ENCODE results near the gene CLCN7. TPM values are rescaled to one million over a fixed set of nuclear protein-coding genes. Genes with fewer than 3 reads are reported as not detected.

The CLCN7 gene
- total RNA-seq, 4 donors from 2014 or later, result 57.6 to 171 (median 95.0) TPM

- in situ Hi-C loops (cut with MboI; ENCODE audit: low pct_ligation_motif_present in 1 of 4, low pct_unique_long_range_greater_than_20kb in 1 of 4, low sequenced_read_pairs in 3 of 4), result no loop called here
- no peaks in the 10 kb centered on the region for H3K27me3 ChIP-seq
- H3K36me3 ChIP-seq, result peaks cover 0 to 44% (median 16%) of the 10 kb centered on the region in 4 donors
- no peaks in the 10 kb centered on the region for H3K4me1 ChIP-seq
- TF ChIP-seq POLR2A (IDR thresholded peaks at IDR 0.05) (no peak), EP300 (IDR thresholded peaks at IDR 0.05; ENCODE audit: low read depth) (no peak), POLR2AphosphoS5 (IDR thresholded peaks at IDR 0.05) (no peak), CTCF (IDR thresholded peaks at IDR 0.05) (no peak)
- 92 to 100% methylated on average over 2 to 17 of the region's 21 CpGs for WGBS, 2 donors (ENCODE audit: low coverage in 1 of 2)
- intact Hi-C loops (cut with DNase I; ENCODE audit: low total_unique reads), result no loop called here
- no peak overlapping the region for H3K27ac ChIP-seq
- H3K4me3 ChIP-seq, result no peak overlapping the region
- no peaks in the 10 kb centered on the region for H3K9me3 ChIP-seq
- DNase-seq, result no peak
Measured at GRCh38 chr16:1397779-1398178, 77.0 kb downstream of the CLCN7 start.

GRCh38 chr16:1395444-1396031 lies 79.3 kb downstream of the CLCN7 start:
- Histone ChIP-seq H3K36me3 (peaks cover 0 to 28% (median 10%) of the 10 kb centered on the region in 4 donors), H3K4me3 (no peak overlapping the region), H3K9me3 (no peaks in the 10 kb centered on the region), H3K4me1 (no peaks in the 10 kb centered on the region), H3K27ac (no peak overlapping the region), H3K27me3 (no peaks in the 10 kb centered on the region)
- TF ChIP-seq POLR2AphosphoS5 (IDR thresholded peaks at IDR 0.05) (no peak), POLR2A (IDR thresholded peaks at IDR 0.05) (no peak), CTCF (IDR thresholded peaks at IDR 0.05) (no peak), EP300 (IDR thresholded peaks at IDR 0.05; ENCODE audit: low read depth) (no peak)
- intact Hi-C loops (cut with DNase I; ENCODE audit: low total_unique reads) (no loop called here), in situ Hi-C loops (cut with MboI; ENCODE audit: low pct_ligation_motif_present in 1 of 4, low pct_unique_long_range_greater_than_20kb in 1 of 4, low sequenced_read_pairs in 3 of 4) (no loop called here)
- no peak for DNase-seq
- 77 to 83% methylated on average over 1 to 19 of the region's 22 CpGs for WGBS, 2 donors (ENCODE audit: low coverage in 1 of 2)

Other genes with a start within 250 kb of the CLCN7 start
- 10 to 100 TPM in 3 of 4 donors, not detected in 1; 20.9 to 41.0 (median 24.0) TPM for gene TPSG1, start 249.8 kb downstream of the CLCN7 start, total RNA-seq
- gene TPSB2, start 244.8 kb downstream of the CLCN7 start, total RNA-seq, result 10 to 100 TPM; 12.5 to 35.2 (median 24.8) TPM
- 10 to 100 TPM in 3 of 4 donors, 1 to 10 TPM in 1; 9.4 to 33.7 (median 23.8) TPM for gene TPSAB1, start 234.3 kb downstream of the CLCN7 start, total RNA-seq
- 10 to 100 TPM in 1 of 4 donors, 1 to 10 TPM in 2, not detected in 1; 4.6 to 12.0 (median 7.8) TPM for gene TPSD1, start 219.0 kb downstream of the CLCN7 start, total RNA-seq
- 100 to 1,000 TPM in 1 of 4 donors, 10 to 100 TPM in 3; 55.4 to 110 (median 58.5) TPM for gene UBE2I, start 165.4 kb downstream of the CLCN7 start, total RNA-seq
- gene BAIAP3, start 141.4 kb downstream of the CLCN7 start, total RNA-seq, result 100 to 1,000 TPM in 1 of 4 donors, 10 to 100 TPM in 1, 1 to 10 TPM in 2; 7.3 to 190 (median 11.4) TPM
- gene TSR3, start 123.2 kb downstream of the CLCN7 start, total RNA-seq, result 100 to 1,000 TPM in 1 of 4 donors, 10 to 100 TPM in 3; 56.4 to 135 (median 75.3) TPM
- 100 to 1,000 TPM in 1 of 4 donors, 10 to 100 TPM in 3; 53.8 to 130 (median 79.1) TPM for gene GNPTG, start 123.1 kb downstream of the CLCN7 start, total RNA-seq
- gene UNKL, start 60.3 kb downstream of the CLCN7 start, total RNA-seq, result 10 to 100 TPM; 15.2 to 86.4 (median 24.2) TPM
- gene UQCC4, start 54.3 kb downstream of the CLCN7 start, total RNA-seq, result 10 to 100 TPM in 2 of 4 donors, 1 to 10 TPM in 1, not detected in 1; 1.2 to 13.2 (median 13.2) TPM
- gene PERCC1, start 44.0 kb downstream of the CLCN7 start, total RNA-seq, result 1 to 10 TPM in 1 of 4 donors, not detected in 3; 1.2 TPM
- under 1 TPM in 2 of 4 donors, not detected in 2; 0.16 to 0.41 TPM for gene CCDC154, start 30.5 kb downstream of the CLCN7 start, total RNA-seq
- not detected for gene PTX4, start 13.9 kb upstream of the CLCN7 start, total RNA-seq
- gene TELO2, start 18.3 kb upstream of the CLCN7 start, total RNA-seq, result 10 to 100 TPM; 22.2 to 98.1 (median 49.6) TPM
- 10 to 100 TPM in 3 of 4 donors, 1 to 10 TPM in 1; 9.4 to 22.5 (median 13.3) TPM for gene TMEM204, start 58.6 kb upstream of the CLCN7 start, total RNA-seq
- gene IFT140, start 137.0 kb upstream of the CLCN7 start, total RNA-seq, result 10 to 100 TPM; 16.2 to 26.6 (median 22.0) TPM
- gene CRAMP1, start 137.3 kb upstream of the CLCN7 start, total RNA-seq, result 10 to 100 TPM; 10.1 to 52.7 (median 16.2) TPM
- gene JPT2, start 203.3 kb upstream of the CLCN7 start, total RNA-seq, result 10 to 100 TPM; 12.0 to 31.5 (median 25.1) TPM
- 100 to 1,000 TPM in 2 of 4 donors, 10 to 100 TPM in 2; 74.0 to 250 (median 138) TPM for gene MAPK8IP3, start 231.2 kb upstream of the CLCN7 start, total RNA-seq